ENCODE results near the gene ACOT8.
A peak's percentile ranks its signal among the peaks of the same experiment; 100 is the strongest.

DNA sequence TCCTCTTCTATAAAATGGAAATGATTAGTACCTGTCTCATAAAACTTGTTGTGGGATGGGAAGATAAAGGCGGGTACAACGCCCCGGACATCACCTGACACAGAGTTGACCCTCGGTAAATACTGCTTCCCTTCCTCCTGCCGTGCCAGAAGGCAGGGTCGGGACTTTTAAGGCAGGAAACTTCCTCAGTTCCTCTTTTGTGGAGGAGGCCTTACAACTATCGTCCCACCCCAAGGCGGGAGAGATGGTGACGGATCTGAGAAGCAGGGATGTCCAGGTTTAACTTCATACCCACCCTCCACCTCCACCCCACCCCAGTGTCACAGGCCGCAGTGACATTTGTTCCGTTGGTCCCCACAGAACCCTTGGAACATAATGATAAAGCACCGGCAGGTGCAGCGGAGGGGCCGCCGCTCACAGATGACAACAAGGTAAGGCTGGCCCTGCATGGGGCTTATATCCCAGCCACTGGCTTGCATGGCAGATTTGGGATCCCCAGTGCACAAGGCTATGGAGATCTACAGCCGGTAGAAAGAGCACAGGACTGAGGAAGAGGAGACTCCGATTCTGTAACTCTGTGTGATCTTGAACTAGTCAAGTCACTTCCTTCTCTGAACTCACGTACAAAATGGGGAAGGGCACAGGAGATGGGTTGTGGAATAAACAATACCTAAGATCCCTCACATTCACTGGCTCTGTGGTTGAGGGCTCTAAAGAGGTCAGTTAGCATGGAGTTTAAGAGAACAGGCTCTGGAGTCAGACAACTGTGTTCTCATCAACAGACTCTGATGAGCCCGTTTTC is 64.7 kb downstream of the ACOT8 start:
- TF ChIP-seq, protein P1, sequence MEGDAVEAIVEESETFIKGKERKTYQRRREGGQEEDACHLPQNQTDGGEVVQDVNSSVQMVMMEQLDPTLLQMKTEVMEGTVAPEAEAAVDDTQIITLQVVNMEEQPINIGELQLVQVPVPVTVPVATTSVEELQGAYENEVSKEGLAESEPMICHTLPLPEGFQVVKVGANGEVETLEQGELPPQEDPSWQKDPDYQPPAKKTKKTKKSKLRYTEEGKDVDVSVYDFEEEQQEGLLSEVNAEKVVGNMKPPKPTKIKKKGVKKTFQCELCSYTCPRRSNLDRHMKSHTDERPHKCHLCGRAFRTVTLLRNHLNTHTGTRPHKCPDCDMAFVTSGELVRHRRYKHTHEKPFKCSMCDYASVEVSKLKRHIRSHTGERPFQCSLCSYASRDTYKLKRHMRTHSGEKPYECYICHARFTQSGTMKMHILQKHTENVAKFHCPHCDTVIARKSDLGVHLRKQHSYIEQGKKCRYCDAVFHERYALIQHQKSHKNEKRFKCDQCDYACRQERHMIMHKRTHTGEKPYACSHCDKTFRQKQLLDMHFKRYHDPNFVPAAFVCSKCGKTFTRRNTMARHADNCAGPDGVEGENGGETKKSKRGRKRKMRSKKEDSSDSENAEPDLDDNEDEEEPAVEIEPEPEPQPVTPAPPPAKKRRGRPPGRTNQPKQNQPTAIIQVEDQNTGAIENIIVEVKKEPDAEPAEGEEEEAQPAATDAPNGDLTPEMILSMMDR (IDR thresholded peaks at IDR 0.05; ENCODE audit: insufficient read depth, low read length), result no peak
- 0 out of 2 replicates have a peak, but pooled peaks have one; percentile 41 for TF ChIP-seq GABPA (IDR thresholded peaks at IDR 0.05; ENCODE audit: low read depth)

Measured in HL-60 (cell line).